ENCODE data around the gene HECTD2. TPM values are rescaled to one million over a fixed set of nuclear protein-coding genes. Genes with fewer than 3 reads are reported as not detected.
"Not testable (repeated sequence)": the region's sequence is repeated elsewhere in the genome, so short reads cannot be mapped to it uniquely, and the experiment has no call there.

Gene HECTD2
- total RNA-seq, 1 donor from 2014 or later, result 2.4 TPM

- ATAC-seq (ENCODE audit: poor library complexity), result no peak
- no peak for DNase-seq
- intact Hi-C loops (cut with DNase I), result no loop called here
Observed at GRCh38 chr10:91410638-91411371, 661 bp downstream of the HECTD2 start.

DNA sequence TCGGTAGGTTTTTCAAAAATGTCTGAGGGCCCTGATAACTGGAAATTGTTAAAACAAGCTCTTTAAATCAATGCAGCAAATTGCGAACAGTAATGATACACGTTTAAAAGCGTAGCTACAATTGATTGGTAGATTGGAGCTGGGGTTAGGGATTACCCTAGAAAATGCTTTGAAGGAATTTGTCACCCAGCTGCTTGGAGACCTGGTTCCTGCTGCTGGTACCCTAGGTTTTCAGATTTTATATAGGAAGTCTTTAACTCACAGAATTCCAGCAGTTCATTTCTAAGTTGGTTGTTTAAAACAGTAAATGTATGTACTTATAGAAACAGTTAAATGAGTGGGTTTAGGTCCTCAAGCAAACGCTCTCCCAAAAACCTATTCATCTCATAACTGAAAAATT is 1.5 kb downstream of the HECTD2 start:
- ATAC-seq (ENCODE audit: poor library complexity), result no peak
- intact Hi-C loops (cut with DNase I), result no loop called here
- DNase-seq, result no peak

GRCh38 chr10:91412354-91413087 is 2.4 kb downstream of the HECTD2 start:
- intact Hi-C loops (cut with DNase I), result no loop called here
- DNase-seq (no peak), ATAC-seq (ENCODE audit: poor library complexity) (no peak)

- intact Hi-C loops (cut with DNase I), result no loop called here
- DNase-seq (no peak), ATAC-seq (ENCODE audit: poor library complexity) (no peak)
Observed at GRCh38 chr10:91415816-91416215, 5.7 kb downstream of the HECTD2 start.

GRCh38 chr10:91416339-91416855 is 6.3 kb downstream of the HECTD2 start:
- ATAC-seq (ENCODE audit: poor library complexity) (no peak), DNase-seq (no peak)
- intact Hi-C loops (cut with DNase I), result no loop called here

DNA sequence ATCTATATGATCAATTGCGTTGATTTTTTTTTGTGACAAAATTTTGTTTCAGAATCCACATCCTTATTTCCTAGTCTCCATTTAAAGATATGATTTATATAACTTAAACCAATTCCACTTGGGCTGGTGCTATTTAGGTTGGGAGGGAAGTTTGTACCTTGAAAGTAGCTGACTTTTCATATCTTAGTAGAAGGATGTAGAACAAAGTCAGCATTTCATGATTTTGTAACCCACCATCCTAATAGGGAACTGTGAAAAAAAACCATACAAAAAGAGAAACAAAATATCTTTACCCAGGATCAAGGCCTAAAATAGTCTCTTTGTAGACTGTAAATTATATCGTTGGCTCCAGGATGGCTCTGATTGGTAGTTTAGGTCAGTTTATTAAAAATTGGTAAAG is 8.3 kb downstream of the HECTD2 start:
- DNase-seq, result no peak
- intact Hi-C loops (cut with DNase I), result no loop called here
- ATAC-seq (ENCODE audit: poor library complexity), result no peak

GRCh38 chr10:91420868-91421267 is 10.7 kb downstream of the HECTD2 start:
- no peak for DNase-seq
- ATAC-seq (ENCODE audit: poor library complexity), result no peak
- intact Hi-C loops (cut with DNase I), result no loop called here

- ATAC-seq (ENCODE audit: poor library complexity), result no peak
- intact Hi-C loops (cut with DNase I), result no loop called here
- DNase-seq, result no peak
Observed at GRCh38 chr10:91422915-91423314, 12.8 kb downstream of the HECTD2 start.

GRCh38 chr10:91424016-91424415 is 13.9 kb downstream of the HECTD2 start:
- ATAC-seq (ENCODE audit: poor library complexity) (no peak), DNase-seq (no peak)
- intact Hi-C loops (cut with DNase I), result no loop called here

DNA sequence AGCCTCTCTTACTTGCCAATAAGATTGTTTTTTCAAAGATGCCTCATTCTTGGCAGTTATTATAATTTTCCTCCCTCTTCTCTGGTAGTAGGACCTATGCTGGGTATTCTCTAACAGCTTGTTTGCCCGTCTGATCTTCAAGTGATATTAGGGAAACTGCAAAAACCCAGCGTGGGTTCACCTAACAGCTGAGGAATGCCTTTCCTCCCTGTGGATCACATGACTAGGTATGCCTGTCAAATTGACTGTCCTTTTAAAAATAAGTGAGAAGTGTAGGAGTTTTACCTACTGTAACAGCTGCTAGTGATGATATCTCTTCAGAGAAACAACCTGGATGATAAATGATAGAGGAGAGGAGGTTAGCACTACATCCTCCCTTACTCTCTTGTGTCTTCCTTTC is 22.0 kb downstream of the HECTD2 start:
- ATAC-seq (ENCODE audit: poor library complexity) (no peak), DNase-seq (no peak)
- intact Hi-C loops (cut with DNase I), result no loop called here

DNA sequence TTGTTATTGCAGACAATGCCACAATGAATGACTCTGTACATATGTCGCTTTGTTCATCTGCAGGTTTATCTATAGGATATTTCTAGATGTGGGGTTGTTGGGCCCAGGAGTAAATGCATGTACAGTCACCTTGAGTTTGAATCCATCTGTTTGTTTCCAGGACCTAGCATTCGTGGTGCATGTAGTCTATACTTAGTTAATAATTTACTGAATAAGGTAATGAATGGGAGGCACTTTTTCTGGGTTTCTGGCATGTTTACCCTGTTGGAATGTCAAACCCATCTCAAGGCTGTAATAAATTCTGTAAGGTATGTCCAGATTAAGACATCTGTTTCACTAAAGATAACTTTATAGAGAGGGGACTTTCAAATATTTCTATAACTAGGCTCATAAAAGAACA is 23.5 kb downstream of the HECTD2 start:
- intact Hi-C loops (cut with DNase I), result no loop called here
- DNase-seq, result no peak
- no peak for ATAC-seq (ENCODE audit: poor library complexity)

- no peak for ATAC-seq (ENCODE audit: poor library complexity)
- DNase-seq, result no peak
- intact Hi-C loops (cut with DNase I), result no loop called here
Observed at GRCh38 chr10:91434041-91434440, 23.9 kb downstream of the HECTD2 start.

- no peak for ATAC-seq (ENCODE audit: poor library complexity)
- intact Hi-C loops (cut with DNase I), result no loop called here
- no peak for DNase-seq
Observed at GRCh38 chr10:91435241-91435640, 25.1 kb downstream of the HECTD2 start.

DNA sequence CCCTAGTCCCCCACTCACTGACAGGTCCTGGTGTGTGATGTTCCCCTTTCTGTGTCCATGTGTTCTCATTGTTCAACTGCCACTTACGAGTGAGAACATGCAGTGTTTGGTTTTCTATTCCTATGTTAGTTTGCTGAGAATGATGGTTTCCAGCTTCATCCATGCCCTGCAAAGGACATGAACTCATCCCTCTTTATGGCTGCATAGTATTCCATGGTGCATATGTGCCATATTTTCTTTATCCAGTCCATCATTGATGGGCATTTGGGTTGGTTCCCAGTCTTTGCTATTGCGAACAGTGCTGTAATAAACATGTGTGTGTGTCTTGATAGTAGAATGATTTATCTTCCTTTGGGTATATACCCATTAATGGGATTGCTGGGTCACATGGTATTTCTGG is 28.1 kb downstream of the HECTD2 start:
- ATAC-seq (ENCODE audit: poor library complexity); DNase-seq; intact Hi-C loops (cut with DNase I): not testable (repeated sequence)

- intact Hi-C loops (cut with DNase I), result no loop called here
- no peak for DNase-seq
- ATAC-seq (ENCODE audit: poor library complexity), result peak; percentile 38
Observed at GRCh38 chr10:91444211-91445182, 34.4 kb downstream of the HECTD2 start.

GRCh38 chr10:91452063-91452462 is 41.9 kb downstream of the HECTD2 start:
- intact Hi-C loops (cut with DNase I), result no loop called here
- ATAC-seq (ENCODE audit: poor library complexity), result no peak

GRCh38 chr10:91453535-91453934 is 43.4 kb downstream of the HECTD2 start:
- intact Hi-C loops (cut with DNase I), result no loop called here
- ATAC-seq (ENCODE audit: poor library complexity), result no peak
- no peak for DNase-seq

More at GRCh38 chr10:91452063-91452462, 41.9 kb downstream of the HECTD2 start:
- no peak for DNase-seq

DNA sequence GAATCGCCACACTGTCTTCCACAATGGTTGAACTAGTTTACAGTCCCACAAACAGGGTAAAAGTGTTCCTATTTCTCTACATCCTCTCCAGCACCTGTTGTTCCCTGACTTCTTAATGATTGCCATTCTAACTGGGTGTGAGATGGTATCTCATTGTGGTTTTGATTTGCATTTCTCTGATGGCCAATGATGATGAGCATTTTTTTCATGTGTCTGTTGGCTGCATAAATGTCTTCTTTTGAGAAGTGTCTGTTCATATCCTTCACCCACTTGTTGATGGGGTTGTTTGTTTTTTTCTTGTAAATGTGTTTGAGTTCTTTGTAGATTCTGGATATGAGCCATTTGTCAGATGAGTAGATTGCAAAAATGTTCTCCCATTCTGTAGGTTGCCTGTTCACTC is 45.0 kb downstream of the HECTD2 start:
- intact Hi-C loops (cut with DNase I); ATAC-seq (ENCODE audit: poor library complexity): not testable (repeated sequence)

DNA sequence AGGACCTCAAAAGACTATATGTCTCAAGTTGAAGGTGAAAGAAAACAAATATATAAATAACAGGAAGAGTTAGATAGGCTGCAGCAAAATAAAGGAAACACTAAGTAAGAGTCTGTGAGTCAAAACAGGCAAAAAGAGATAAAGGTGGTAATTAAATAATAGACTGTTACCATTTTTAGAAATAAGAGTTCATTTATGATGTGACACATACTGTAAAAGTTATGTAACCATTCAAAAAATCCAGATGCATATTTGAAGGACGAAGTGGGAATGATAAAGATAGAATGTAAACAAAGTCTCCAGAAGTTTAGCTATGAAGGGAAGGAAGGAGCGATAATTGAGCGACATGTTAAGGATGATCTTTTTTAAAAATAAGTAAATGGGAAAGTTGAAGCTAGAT is 50.5 kb downstream of the HECTD2 start:
- ATAC-seq (ENCODE audit: poor library complexity) (no peak), DNase-seq (no peak)
- intact Hi-C loops (cut with DNase I), result no loop called here

More for the DNA sequence above, 45.0 kb downstream of the HECTD2 start:
- DNase-seq, result not testable (repeated sequence)

Measured in Right ventricle myocardium superior (tissue), 1 donor.